Measurements from ENCODE around the gene NUTF2. TPM values are rescaled to one million over a fixed set of nuclear protein-coding genes. Genes with fewer than 3 reads are reported as not detected.

The NUTF2 gene
- total RNA-seq, 1 experiment from 2014 or later, result 217 TPM

DNA sequence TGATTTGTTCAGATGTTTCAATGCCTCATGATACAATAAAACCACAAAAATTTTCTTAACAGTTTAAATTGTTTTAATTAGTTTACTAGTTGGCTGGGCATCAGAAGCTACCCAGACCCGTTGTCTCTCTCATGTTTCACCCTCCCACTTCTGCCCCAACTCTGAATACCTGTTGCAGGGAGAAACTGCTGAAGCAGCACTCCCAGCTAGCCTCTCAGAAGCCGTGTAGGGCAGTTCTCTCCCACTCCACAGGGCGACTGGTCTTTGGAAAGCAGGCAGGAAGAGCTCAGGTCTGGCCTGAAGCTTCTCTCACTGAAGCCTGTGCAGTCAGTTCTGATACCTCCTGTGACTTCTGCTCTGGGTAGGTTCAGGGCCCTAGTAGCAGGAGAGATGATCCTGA, 24.5 kb downstream of the NUTF2 start:
- BruUV-seq (replicated peaks), result no TSS peak
- ChIA-PET POLR2A (ENCODE audit: low non-redundant PET) (no interaction called here), CTCF (no interaction called here)

DNA sequence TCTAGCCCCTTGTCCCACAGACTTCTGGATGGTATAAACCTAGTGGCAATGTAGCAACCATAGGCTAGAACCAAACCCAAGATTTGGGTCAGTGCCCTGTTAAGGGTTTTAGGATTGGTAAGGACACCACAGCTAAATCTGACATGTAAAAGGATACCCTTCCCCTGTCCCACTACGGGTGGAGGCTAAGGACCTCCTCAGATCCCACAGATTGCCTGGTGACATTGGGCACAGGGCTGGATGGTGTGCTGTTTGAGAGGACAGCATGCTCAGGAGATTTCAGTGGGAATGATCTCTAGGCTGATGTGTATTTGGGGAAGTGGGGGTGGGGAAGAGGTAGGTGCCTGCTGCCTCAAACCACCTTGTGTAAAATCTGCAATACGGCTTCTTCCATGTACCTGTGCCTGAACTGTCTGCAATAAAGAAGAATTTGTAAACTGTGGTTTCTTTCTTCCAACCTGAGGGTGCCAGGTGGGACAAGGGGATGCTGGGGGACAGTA, 25.4 kb downstream of the NUTF2 start:
- TF ChIP-seq EZH2 (IDR thresholded peaks at IDR 0.05; ENCODE audit: borderline replicate concordance, low read depth, low read length, poor library complexity, severe bottlenecking), result no peak
- TF ChIP-seq, protein P1, sequence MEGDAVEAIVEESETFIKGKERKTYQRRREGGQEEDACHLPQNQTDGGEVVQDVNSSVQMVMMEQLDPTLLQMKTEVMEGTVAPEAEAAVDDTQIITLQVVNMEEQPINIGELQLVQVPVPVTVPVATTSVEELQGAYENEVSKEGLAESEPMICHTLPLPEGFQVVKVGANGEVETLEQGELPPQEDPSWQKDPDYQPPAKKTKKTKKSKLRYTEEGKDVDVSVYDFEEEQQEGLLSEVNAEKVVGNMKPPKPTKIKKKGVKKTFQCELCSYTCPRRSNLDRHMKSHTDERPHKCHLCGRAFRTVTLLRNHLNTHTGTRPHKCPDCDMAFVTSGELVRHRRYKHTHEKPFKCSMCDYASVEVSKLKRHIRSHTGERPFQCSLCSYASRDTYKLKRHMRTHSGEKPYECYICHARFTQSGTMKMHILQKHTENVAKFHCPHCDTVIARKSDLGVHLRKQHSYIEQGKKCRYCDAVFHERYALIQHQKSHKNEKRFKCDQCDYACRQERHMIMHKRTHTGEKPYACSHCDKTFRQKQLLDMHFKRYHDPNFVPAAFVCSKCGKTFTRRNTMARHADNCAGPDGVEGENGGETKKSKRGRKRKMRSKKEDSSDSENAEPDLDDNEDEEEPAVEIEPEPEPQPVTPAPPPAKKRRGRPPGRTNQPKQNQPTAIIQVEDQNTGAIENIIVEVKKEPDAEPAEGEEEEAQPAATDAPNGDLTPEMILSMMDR (conservative IDR thresholded peaks at IDR 0.05; ENCODE audit: low read depth, low read length), result no peak
- no TSS peak for BruUV-seq (replicated peaks)
- Histone ChIP-seq H3K4me3 (ENCODE audit: low read depth, low read length, poor library complexity, severe bottlenecking) (peak overlapping the region; percentile 83), H3K9me3 (ENCODE audit: low read depth, low read length, poor library complexity, severe bottlenecking) (no peaks in the 10 kb centered on the region), H3K27ac (ENCODE audit: low read depth, low read length, poor library complexity, severe bottlenecking) (peak overlapping the region; percentile 81), H3K4me1 (ENCODE audit: insufficient read depth, low read length, poor library complexity, severe bottlenecking) (peaks cover 13% of the 10 kb centered on the region), H3K27me3 (replicated peaks; ENCODE audit: insufficient read depth, low read depth, low read length, poor library complexity) (no peaks in the 10 kb centered on the region), H3K36me3 (ENCODE audit: insufficient read depth, low read length, poor library complexity, severe bottlenecking) (peaks cover 35% of the 10 kb centered on the region)
- ChIA-PET POLR2A (ENCODE audit: low non-redundant PET) (interaction anchor here (0.6 kb wide), 1 partner anchor 10 kb away, joined by 3 read pairs; no protein-coding TSS in a partner anchor), CTCF (no interaction called here)
- intact Hi-C loops (cut with micrococcal nuclease; ENCODE audit: unreplicated experiment), result no loop called here
- DNase-seq (ENCODE audit: low spot score), result no peak

More for the DNA sequence above, 24.5 kb downstream of the NUTF2 start:
- intact Hi-C loops (cut with micrococcal nuclease; ENCODE audit: unreplicated experiment), result no loop called here
- no peak for DNase-seq (ENCODE audit: low spot score)
- Histone ChIP-seq H3K27ac (ENCODE audit: low read depth, low read length, poor library complexity, severe bottlenecking) (no peak overlapping the region), H3K9me3 (ENCODE audit: low read depth, low read length, poor library complexity, severe bottlenecking) (no peaks in the 10 kb centered on the region), H3K4me3 (ENCODE audit: low read depth, low read length, poor library complexity, severe bottlenecking) (no peak overlapping the region), H3K27me3 (replicated peaks; ENCODE audit: insufficient read depth, low read depth, low read length, poor library complexity) (no peaks in the 10 kb centered on the region), H3K4me1 (ENCODE audit: insufficient read depth, low read length, poor library complexity, severe bottlenecking) (peaks cover 13% of the 10 kb centered on the region), H3K36me3 (ENCODE audit: insufficient read depth, low read length, poor library complexity, severe bottlenecking) (peaks cover 31% of the 10 kb centered on the region)
- TF ChIP-seq, protein P1 (conservative IDR thresholded peaks at IDR 0.05; ENCODE audit: low read depth, low read length), result no peak
- no peak for TF ChIP-seq EZH2 (IDR thresholded peaks at IDR 0.05; ENCODE audit: borderline replicate concordance, low read depth, low read length, poor library complexity, severe bottlenecking)

DNA sequence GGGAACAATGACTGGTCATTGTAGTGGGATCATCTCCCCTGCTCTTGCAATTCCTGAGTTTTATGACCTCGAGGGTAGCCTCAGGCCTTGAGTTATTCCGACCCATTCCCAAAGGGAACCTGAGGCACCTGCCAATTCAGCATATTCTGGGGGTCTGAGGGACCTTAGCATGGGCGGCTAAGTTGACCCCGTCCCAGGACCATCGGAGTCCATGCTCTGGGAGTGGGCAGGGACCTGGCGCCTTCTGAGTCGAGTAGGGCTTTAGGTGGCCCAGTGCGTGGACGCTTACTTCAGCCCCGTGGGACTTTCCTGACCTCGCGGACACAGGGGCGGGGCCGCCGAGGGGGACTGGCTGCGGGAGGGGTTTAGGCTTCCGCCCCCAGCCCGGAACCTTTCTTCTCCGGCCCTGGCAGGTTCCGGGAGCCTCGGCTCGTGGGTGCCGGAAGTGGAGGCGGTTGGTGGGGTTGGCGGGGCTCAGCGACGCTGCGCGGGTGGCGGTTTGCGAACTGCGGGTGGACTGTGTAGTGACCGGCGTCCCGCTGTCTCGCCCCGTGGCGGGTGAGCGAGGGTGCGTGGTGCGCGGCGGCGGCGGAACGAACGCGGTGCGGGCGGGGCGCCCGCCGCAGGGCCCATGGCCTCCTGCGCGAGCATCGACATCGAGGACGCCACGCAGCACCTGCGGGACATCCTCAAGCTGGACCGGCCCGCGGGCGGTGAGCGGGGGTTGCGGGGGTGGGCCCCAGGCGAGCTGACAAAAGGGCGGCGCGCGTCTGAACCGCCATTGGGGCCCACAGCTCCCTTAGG, 26.1 kb downstream of the NUTF2 start, which contains the start of gene EDC4:
EDC4 (plus strand) TSS at position 422 of the 804 bp plus-strand sequence; CDS start at position 632, 210 bp downstream.
- Histone ChIP-seq H3K4me3 (ENCODE audit: low read depth, low read length, poor library complexity, severe bottlenecking) (peak within 1 kb of the TSS; percentile 83), H3K27ac (ENCODE audit: low read depth, low read length, poor library complexity, severe bottlenecking) (peak within 1 kb of the TSS; percentile 81), H3K27me3 (replicated peaks; ENCODE audit: insufficient read depth, low read depth, low read length, poor library complexity) (no peaks in the 10 kb centered on the region), H3K4me1 (ENCODE audit: insufficient read depth, low read length, poor library complexity, severe bottlenecking) (peaks cover 13% of the 10 kb centered on the region), H3K9me3 (ENCODE audit: low read depth, low read length, poor library complexity, severe bottlenecking) (no peaks in the 10 kb centered on the region), H3K36me3 (ENCODE audit: insufficient read depth, low read length, poor library complexity, severe bottlenecking) (peaks cover 35% of the 10 kb centered on the region)
- intact Hi-C loops (cut with micrococcal nuclease; ENCODE audit: unreplicated experiment), result no loop called here
- peak; percentile 88 for DNase-seq (ENCODE audit: low spot score)
- TF ChIP-seq EZH2 (IDR thresholded peaks at IDR 0.05; ENCODE audit: borderline replicate concordance, low read depth, low read length, poor library complexity, severe bottlenecking), result no peak
- TF ChIP-seq, protein P1 (conservative IDR thresholded peaks at IDR 0.05; ENCODE audit: low read depth, low read length), result no peak
- no TSS peak for BruUV-seq (replicated peaks)
- CTCF ChIA-PET, result interaction anchor here (0.5 to 2.1 kb wide), 2 partner anchors 11 to 1111 kb away, joined by 3 to 7 read pairs; partner anchors contain the start of gene NRN1L
- POLR2A ChIA-PET (ENCODE audit: low non-redundant PET), result no interaction called here
